HG02763 (cell line): ENCODE measurements around the gene SULT2B1.

Experiments
- ATAC-seq: cut with Tn5 transposase; IDR thresholded peaks from one replicate; pipeline ENCODE4 v1.9.1; 2021; ENCODE audit warnings: mild to moderate bottlenecking, moderate library complexity; ENCODE audit not compliant: unreplicated experiment

Gene SULT2B1

DNA sequence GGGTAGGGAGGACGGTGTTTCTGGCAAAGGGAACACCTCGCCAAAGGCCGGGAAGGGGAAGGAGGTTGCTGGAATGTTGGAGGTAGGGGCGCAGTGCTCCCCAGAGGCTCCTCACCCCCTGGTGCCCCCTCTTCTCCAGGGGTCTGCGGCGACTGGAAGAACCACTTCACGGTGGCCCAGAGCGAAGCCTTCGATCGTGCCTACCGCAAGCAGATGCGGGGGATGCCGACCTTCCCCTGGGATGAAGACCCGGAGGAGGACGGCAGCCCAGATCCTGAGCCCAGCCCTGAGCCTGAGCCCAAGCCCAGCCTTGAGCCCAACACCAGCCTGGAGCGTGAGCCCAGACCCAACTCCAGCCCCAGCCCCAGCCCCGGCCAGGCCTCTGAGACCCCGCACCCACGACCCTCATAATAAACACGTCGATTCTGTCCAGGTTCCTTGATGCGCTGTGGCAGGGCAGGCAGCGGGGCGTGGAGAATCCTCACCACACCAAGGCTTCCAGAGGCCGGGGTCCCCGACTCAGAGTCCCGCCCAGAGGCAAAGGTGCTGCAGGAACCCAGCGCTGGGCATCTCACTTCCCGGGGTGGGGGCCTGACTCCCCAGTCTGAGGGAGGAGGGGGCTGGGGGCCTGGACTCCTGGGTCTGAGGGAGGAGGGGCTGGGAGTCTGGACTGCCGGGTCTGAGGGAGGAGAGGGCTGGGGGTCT, 47.2 kb downstream of the SULT2B1 start:
- no peak for ATAC-seq

DNA sequence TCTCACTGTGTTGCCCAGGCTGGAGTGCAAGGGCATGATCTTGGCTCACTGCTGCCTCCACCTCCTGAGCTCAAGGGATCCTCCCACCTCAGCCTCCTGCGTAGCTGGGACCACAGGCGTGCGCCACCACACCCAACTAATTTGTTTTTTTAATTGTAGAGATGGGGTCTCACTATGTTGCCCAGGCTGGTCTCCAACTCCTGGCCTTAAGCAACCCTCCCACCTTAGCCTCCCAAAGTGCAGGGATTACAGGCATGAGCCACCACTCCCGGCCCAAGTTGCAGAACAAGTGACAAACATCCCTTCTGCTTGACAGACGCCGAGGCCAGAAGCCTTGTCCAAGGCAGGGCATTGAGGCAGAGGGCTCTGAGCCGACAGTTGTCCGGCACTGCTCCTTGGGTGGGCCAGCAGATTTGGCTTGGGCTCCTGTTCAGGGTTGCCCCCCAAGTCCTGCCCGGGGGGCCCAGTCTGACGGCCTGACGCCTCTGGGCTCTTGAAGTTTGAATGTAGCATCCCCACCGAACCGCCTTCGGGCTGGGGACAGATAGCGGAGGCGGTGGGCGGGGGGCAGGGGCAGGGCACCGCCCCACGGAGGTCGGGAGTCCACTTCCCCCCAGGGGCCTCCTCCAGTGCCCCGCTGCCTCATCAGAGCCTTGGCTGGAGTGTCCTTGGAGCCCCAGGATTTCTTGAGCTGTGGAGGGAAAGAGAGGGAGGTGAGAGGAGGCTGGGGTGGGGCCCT, 48.9 kb downstream of the SULT2B1 start:
- no peak for ATAC-seq

DNA sequence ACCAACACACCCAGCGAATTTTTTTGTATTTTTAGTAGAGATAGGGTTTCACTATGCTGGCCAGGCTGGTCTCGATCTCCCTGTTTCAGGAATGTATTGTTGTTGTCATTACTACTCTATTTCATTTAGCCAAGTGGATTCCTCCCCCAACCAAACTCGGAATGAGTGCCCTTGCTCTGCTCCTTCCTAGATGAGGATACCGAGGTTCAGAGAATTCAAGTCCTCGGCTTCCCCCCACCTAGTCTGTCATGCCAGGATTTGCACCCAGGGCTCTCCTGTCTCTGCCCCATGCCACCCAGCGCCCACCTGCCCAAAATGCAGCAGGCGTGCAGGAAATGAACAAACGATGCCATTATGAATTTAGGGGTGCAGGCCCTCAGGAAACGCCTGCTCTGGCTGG, 51.0 kb downstream of the SULT2B1 start:
- ATAC-seq = no peak

DNA sequence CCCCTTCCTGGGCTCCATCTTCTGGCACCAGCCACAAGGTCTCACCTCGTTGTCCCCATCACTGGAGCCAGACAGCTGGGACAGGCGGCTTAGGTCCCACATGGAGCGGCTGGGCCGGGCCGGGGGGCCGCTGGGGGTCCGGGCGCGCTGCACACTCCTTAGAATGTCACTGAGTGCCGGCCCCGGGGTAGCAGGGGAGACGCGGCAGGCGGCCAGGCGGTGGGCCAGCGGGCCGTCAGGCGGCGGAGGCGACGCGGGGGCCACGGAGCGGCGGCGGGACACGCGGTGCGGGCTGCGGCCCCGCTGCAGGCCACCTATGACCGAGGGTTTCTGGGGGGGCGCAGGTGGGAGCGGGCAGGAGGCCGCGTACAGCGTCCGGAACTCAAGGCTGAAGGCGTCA, 51.5 kb downstream of the SULT2B1 start:
- ATAC-seq = no peak

DNA sequence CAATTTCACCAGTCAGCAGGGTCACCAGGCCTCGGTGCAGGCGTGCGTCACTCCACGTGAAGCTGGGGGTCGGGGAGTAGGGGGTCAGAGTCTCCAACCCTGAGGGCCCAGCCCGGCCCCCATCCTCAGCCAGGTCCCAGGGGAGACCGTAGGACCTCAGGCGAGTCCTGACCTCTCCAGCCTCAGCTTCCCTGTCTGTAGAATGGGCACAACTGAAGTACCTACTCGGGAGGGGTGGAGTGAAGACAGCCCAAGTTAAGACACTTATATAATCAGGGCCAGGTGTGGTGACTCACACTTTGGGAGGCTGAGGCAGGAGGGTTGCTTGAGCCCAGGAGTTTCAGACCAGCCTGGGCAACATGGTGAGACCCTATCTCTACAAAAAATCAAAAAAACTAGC, 51.9 kb downstream of the SULT2B1 start:
- ATAC-seq = no peak

DNA sequence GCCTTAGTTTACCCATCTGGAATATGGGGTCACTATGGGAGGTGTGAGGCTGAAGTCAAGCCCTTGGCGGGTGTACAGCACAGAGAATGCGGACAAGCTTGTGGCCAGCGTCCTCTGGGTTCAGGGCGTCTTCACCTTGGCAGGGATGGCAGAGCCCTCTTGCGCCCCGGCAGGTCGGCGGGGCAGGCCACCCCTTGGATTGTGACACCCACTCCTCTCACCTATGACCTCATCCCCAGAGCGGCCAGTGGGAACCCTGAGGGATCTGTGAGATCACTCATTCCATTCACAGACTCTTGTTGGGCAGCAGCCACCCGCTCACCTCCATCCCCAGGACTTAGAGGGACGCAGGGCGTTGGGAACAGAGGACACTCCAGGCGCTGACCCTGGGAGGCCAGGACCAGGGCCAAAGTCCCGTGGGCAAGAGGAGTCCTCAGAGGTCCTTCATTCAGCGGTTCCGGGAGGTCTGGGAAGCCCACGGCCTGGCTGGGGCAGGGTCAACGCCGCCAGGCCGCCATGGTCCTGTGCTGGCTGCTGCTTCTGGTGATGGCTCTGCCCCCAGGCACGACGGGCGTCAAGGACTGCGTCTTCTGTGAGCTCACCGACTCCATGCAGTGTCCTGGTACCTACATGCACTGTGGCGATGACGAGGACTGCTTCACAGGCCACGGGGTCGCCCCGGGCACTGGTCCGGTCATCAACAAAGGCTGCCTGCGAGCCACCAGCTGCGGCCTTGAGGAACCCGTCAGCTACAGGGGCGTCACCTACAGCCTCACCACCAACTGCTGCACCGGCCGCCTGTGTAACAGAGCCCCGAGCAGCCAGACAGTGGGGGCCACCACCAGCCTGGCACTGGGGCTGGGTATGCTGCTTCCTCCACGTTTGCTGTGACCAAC, 54.7 kb downstream of the SULT2B1 start, which contains the start of gene SPACA4:
Gene SPACA4, plus strand, starts transcription at position 280 of the 896 bp plus-strand sequence. Its CDS starts 237 bp downstream, at position 517.
- no peak for ATAC-seq

DNA sequence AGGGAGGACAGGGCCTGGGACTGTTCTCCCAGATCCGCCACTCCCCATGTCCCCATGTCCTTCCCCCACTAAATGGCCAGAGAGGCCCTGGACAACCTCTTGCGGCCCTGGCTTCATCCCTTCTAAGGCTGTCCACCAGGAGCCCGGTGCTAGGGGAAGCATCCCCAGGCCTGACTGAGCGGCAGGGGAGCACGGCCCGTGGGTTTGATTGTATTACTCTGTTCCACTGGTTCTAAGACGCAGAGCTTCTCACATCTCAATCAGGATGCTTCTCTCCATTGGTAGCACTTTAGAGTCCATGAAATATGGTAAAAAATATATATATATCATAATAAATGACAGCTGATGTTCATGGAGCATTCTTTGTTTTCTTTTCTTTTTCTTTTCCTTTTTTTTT, 55.4 kb downstream of the SULT2B1 start:
- ATAC-seq = no peak

DNA sequence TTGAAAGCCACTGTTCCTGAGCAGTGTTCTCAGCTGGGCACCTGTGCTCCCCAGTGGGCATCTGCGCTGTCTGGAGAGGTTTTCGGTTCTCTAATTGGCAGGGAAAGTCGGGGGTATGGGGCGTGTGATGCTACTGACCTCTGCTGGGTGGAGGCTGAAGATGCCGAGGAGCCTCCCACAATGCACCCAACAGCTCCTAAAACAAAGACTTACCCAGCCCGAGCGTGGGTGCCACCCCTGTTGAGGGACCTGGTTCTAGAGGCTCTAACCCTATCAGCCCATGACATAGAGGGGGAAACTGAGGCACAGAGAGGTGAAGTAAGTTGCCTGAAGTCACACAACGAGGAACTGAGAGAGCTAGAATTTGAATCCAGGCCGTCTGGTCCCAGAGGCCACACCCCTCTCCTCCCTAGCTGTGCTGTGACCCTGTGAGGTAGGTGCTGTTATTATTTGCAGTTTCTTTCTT, 56.9 kb downstream of the SULT2B1 start:
- ATAC-seq = no peak

DNA sequence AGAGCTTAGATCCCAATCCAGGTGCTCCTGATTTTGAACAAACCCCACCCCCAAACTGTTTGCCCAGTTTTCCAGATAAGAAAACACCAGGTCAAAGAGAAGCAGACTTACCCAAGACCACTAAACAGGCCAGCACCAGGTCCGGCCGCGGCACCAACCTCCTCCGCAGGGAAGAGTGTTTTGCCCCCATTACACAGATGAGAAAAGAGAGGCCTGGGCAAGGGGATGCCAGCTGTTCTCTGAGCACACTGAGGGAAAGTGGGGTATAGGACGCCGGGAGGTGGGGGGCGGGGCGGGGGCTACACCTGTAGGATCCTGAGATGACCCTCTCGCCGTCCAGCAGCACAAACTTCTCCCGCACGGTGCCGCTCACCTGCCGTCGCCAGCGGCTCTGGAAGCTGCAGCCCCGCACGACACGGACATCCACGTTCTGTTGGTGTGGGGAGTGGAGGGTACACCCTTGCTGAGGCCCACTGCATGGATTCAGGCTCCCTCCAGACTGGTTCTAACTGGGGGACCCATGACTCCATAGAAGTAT, 57.7 kb downstream of the SULT2B1 start:
- ATAC-seq = no peak

DNA sequence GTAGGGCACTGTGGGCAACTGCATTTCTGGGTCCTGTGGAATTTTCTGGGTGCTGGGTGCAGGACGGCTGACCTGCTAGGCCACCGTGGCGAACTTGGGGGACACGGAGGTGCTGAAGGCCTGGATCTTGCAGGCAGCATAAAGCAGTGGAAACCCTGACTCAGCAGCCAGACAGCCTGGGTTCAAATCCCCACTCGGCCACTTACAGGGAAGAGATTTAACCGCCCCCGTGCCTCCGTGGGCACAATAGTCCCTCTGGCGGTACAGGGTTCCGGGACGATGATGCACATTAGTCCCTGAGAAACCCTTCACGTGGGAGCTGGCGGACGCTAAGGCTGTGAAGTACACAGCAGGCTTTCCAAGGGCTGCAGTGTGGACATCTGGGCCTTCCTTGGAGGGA, 59.9 kb downstream of the SULT2B1 start:
- ATAC-seq = no peak

DNA sequence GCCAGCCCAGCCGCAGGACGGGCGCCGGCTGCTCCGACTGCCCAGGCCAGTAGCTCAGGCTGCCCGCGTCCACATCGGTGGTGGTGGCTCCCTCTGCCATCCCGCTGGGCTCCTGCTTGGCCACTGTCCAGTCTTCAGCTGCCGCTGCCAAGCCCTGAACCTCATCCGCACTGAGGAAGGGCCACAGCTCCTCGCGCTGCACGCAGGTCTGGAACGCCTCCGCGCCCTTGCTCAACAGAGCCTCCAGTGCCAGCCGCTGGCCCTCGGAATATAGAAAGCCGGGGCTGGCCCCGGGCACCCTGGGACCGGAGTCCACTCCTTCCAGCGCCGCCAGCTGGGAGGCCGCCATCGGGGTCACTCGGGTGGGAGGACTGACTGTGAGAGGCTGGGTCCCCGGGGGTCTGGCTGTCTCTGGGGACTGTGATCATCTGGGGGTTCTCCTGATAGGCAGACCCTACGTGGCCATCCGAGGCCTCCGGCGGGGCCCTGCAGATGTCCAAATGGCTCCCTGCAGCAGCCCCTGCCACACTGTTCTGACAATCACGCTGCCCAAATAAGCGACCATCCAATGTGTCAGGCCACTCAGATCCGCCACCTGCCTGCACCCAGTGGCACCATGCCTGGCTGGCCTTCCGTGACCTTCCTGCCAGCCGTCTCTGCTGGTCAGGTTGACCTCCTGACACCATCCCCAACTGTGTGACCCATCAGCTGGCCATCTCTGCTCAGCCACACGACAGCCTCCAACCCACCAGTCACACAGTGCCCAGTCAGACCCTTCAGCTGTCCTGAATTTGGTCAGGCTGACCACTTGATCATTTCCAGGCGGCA, 61.3 kb downstream of the SULT2B1 start:
- ATAC-seq = no peak

DNA sequence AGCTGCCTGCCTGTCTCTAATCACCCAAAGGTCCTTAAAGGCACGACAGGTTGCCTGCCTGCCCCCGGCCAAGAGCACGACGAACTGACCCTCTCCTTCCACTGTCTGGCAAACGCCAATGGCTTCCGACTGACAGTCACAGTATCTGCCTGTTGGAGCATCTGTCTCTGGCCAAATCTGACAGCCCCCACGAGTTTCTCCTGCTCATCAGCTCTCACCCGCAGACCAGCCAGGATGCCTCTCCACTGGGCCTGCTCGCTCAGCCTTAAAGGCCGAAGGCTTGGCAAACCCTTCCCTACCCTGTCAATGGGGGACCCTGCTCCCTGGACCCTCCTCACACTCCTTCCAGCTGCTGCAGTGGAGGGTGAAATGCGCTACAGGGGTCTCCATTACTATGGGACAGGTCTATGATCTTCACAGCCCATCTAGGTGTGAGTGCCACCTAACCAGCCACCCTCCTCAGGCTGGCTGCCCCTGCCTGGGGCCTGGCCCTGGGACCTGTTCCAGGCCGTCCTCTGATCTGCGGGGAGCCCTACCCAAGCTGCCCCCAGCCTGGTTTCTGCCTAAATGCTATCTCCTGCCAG, 62.0 kb downstream of the SULT2B1 start:
- no peak for ATAC-seq

DNA sequence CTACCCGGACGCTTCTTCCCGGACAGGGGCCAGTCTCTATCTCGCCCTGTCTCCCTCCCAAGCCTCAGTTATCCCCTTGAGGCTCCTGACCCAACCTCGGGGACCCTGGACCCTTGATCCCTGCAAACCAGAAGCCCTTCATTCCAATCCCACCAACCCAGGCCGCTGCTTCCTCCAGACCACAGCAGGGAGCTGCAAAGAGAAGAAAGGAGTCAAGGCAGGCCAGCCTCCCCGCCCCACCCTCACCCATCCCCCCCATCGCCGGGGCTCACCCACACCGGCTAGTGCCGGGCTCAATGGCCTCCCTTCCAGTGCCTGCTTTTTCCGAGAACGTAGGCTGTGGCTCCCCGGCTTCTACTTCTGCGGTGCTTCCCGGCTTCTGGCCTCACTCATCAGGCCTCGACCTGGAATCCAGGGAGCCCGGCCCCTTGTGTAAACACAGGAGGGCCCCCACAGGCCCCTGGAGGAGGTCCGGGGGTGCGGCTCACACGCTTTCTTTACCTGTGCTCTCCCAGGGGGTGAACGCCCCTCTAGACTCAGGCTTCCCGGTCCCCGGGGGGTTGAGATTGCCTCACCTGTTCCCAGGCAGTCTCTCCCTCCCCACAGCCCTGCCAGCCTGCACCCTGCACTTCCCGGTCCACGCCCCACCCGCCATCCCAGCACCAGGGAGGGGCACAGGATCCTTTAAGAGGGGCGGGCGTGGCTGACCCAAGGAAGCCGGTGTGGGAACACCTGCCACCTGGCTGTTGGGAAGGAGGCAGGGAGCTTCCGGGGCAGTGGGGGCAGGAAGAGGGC, 62.7 kb downstream of the SULT2B1 start, which contains the start of gene FAM83E:
Gene FAM83E, minus strand, starts transcription at position 641 of the 795 bp plus-strand sequence. CDS start 1,704 bp downstream, outside the sequence.
- ATAC-seq = no peak

DNA sequence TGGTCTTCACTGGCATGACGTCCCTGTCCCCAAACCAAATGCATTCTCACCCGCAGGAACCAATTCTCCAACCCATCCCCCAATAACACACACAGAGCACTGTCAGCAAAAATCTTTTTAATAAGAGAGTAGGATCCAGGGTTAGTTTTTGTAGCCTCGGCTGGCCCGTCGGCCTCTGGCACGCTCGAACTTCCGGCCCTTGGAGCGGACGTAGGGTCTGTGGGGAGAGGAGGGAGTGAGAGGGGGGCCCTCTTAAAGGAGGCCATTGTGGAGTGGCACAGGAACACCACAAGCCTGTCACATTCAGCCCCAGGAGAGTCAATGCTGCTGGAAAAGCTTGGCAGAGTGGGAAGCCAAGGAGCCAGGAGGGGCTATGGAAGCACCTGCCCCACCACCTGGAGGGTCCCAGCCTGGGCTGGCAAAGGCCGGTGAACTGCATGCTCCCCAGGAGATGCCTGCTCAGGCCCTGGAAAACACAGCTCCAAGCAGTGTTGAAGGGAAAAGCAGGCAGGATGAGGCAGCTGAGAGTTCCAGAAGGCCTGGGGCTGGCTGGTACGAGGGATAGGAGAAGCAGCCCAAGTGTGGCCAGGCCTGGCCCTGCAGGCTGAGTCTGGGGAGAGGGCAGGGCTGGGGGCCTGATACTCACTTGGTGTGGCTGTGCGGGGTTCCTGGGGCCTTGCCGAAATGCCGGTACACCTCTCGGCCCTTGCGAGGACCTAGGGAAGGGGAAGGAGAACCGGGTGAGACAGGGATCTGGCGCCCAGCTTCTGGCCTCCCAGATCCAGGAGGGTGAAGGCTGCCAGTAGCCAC, 63.5 kb downstream of the SULT2B1 start:
- no peak for ATAC-seq

DNA sequence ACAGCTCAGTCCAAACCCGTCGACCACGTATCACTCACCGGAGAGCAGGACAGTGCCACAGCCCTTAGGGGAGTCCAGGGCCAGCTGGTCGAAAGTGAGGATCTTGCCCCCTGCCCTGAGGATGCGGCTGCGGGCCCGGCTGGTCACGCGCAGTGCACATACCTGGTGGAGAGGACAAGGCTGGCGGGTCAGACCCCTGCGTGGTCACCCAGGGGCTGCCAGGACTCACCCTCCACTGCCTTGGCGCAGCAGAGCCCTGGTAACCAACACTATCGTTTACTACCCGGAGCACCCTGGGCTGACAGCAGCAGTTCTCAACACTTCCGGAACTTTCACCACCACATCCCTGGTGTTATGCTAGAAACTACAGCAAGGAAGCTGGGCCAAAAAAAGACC, 64.1 kb downstream of the SULT2B1 start:
- ATAC-seq = no peak

DNA sequence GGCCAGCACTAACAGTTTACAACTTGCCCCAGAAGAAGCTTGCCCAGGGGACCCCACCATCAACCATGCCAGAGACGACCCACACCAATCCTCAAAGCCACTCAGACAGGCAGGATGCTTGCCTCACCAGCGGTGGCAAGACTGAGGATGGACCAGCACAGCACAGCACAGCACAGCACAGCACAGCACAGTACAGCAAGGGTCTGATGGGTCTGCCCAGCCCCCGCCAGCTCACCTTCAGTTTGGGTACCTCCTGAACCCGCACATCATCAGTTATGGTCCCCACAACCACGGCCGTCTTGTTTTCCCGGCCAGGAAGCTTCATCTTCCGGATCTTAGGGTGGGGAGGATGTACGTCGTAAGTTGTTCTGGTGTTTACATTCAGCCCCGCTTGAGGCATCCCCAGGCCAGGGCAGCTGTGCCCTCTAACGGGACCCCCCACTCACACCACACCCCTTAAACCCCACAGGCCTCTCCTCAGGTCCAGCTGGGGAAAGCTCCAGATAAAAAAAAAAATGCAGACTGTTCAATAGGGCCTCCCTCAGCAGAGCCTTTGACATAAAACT, 64.6 kb downstream of the SULT2B1 start:
- ATAC-seq = no peak

DNA sequence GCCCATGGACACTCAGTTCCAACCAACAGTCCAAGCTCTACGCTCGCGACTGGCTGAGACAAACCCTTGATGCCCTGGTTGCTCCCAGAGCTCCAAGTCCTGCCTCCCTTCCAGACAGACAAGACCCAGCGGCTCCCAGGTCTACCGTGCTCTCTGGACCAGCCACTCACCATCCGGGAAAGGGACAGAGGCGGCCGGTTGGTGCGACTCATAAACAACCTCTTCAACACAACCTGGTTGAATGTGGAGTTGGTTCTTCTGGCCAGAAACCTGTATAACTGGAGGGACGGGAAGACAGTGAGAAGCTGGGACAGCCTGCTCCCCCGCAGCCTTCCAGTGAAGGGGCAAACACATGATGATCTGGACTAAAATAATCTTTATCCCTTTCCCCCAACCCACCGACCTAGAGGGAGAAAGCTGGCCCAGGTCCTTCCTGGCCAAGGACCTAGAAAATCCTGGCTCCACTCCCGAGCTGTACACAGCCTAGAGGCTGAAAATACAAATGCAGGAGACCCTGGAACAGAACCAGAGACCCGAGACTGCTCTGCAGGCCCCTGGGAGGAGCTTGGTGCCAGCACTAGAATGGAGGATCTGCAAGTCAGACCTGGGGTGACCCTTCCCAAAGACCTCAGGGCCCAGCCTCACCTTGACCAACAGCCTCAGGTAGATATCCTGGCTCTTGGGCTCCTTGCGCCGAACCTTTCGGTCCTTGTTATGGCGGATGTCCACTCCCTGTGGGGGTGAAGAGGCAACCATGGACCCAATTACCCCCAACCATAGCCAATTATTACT, 65.4 kb downstream of the SULT2B1 start:
- no peak for ATAC-seq
